NB4 (cell line): ENCODE results near the gene ARHGEF4.

Experiments
- CTCF ChIP-seq: IDR thresholded peaks from one replicate; pipeline ENCODE4 v1.5.1; 2012; ENCODE audit warnings: low read depth, low read length
- MAX ChIP-seq: IDR thresholded peaks from 2 replicates; pipeline ENCODE4 v1.6.1; 2011; ENCODE audit warnings: low read depth, low read length
- POLR2A ChIP-seq: IDR thresholded peaks from 2 replicates; pipeline ENCODE4 v1.6.1; 2011; ENCODE audit warnings: mild to moderate bottlenecking; ENCODE audit not compliant: insufficient read length; ENCODE audit errors: extremely low read depth

- no peak for TF ChIP-seq CTCF
- TF ChIP-seq POLR2A = no peak
- TF ChIP-seq MAX = no peak
Measured at GRCh38 chr2:131063501-131064283, 227.0 kb downstream of the ARHGEF4 start.
